DMS 273 (cell line): ENCODE measurements around the gene MACROD2.

ENCODE experiments used
- DNase-seq: peaks from one replicate; lab custom pipeline; 2025; ENCODE audit not compliant: unreplicated experiment; lab: John Stamatoyannopoulos, UW

The MACROD2 gene

GRCh38 chr20:15227102-15227501, 1231.8 kb downstream of the MACROD2 start:
- no peak for DNase-seq

GRCh38 chr20:15232243-15232642, 1236.9 kb downstream of the MACROD2 start:
- no peak for DNase-seq

DNA sequence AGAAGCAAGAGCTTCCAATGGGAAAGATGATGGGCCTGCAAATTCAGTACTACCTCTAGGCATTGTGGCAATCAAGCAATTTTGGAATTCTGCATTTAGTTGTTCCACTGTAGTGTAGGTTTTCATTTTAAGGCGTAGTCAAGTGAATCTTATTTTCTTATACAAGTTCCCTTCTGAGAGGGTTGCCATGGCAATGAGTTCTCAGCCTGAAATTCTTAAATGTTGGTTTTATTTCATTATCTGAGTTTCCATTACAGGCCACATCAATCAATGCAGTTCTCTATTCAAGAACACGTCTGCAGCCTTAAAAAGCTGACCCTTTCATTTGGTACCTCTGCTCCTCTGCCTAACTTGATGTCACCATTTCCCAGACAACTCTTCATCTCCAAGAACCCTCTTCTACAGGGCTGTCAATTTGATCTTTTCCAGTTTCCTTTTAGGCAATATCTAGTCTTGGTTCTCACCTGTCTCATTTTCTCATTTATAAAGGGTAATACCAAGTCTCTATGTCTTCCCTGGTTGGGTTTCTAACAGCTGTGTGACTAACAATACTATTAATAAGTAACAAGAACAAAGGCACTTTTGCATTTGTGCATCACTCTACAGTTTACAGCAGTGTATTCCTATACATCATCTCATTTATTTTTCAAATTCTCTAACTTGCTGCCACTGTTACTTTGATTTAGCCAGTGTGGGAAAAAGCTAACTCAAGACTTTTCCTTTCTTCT, 1240.3 kb downstream of the MACROD2 start:
- DNase-seq: no peak

DNA sequence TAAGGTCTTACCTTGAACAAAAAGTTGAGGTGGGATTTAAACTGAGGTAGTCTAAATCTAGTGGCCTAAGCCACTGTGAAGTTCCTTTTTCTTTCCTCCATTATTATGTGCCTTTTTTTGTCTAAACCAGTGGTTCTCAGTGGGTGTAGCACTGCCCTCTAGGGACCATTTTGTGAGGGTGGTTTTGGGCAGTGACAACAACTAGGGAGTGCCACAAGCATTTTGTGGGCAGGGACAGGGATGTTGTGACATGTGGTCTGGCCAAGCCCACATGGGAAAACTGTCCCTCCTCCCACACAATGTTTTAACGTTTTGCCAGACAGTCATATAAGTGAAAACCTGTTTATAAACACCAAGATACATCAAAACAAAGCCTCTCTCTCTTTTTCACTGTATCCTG, 1241.5 kb downstream of the MACROD2 start:
- DNase-seq: peak; percentile 79

- DNase-seq: no peak
Observed at GRCh38 chr20:15239542-15240206, 1244.4 kb downstream of the MACROD2 start.

GRCh38 chr20:15240801-15241200, 1245.5 kb downstream of the MACROD2 start:
- DNase-seq: no peak

DNA sequence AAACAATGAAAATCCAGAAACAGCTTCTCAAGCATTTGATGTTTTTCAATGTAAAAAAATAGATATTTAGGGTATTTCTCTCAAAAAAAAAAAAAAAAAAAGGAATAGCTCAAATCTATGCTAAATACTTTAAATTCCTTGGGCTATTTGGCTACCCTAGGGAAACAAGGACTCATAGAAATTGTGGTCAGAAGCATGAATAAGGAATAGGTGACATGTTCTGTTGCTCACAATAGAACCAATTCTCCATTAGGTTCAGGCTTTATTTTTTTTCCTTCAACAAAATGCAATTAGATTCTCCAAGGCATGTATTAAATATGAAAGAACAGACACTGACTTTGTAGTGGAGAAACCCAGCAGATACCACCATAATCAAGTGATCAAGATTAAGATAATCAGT, 1246.4 kb downstream of the MACROD2 start:
- no peak for DNase-seq

GRCh38 chr20:15242773-15243172, 1247.5 kb downstream of the MACROD2 start:
- peak; percentile 22 for DNase-seq

DNA sequence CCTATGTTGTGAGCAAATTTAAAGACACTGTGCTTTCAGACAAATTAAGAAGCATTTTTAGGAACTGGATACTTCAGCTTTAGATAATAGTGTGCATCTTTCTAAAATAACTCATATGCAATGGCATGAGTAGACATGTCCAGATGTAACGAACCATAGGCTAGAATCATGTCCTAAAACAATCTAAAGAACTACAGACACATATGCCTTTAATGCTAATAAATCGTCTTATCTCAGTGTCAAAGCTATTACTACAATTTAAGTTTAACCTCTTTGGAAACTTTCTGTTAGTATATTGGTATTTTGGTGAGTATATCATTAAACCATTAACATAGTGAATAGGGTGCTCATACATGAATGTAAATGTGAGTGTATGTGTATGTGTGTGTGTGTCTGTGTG, 1250.6 kb downstream of the MACROD2 start:
- no peak for DNase-seq

- DNase-seq: no peak
Observed at GRCh38 chr20:15248618-15249395, 1253.5 kb downstream of the MACROD2 start.

DNA sequence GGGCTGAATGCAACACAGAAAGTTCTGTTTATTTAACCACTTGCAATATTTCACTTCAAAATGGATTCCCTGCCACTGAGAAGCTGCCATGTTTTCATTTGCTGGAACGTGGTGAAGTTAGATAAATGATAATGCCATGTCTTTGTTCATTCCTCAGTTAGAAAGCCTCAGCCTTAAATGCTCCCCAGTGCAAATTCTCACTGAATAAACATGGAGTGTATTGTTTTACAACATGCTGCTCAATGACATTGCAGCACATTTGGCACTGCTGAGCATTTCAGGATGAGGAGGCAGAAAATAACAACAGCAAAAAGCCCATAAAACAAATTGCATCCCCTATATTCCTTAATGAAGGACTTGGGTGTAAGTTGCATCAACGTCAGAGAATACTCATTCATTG, 1255.9 kb downstream of the MACROD2 start:
- DNase-seq: no peak

DNA sequence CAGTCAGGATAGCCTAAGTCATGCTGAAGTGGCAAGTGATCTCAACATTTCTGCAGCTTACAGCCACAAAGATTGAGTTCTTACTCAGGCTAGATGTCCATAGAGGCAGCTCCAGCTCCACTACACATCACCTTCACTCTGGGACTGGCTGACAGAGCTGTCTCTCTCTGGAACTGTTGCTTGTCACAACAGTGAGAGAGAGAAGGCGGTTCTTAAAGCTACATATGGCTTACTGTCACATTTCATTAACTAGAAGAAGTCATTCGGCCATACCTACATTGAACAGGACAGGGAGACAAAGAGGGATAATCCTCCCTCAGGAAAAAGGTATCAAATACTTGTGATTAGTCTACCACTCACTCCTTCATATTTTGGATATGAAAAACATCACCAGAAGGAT, 1257.0 kb downstream of the MACROD2 start:
- DNase-seq: no peak

GRCh38 chr20:15253431-15253830, 1258.1 kb downstream of the MACROD2 start:
- no peak for DNase-seq

GRCh38 chr20:15256676-15257568, 1261.6 kb downstream of the MACROD2 start:
- DNase-seq: no peak

DNA sequence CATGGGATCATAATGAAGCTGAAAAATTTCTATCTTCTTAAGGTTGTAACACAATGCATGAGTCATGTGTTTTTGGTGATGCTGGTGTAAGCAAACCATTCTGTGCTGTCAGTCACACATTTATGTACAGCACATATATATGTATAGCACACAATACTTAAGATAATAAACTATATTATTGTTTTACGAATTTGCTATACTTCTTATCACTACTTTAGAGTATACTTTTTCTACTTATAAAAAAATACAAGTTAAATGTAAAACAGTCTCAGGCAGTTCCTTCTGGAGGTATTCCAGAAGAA, 1262.2 kb downstream of the MACROD2 start:
- DNase-seq: no peak

DNA sequence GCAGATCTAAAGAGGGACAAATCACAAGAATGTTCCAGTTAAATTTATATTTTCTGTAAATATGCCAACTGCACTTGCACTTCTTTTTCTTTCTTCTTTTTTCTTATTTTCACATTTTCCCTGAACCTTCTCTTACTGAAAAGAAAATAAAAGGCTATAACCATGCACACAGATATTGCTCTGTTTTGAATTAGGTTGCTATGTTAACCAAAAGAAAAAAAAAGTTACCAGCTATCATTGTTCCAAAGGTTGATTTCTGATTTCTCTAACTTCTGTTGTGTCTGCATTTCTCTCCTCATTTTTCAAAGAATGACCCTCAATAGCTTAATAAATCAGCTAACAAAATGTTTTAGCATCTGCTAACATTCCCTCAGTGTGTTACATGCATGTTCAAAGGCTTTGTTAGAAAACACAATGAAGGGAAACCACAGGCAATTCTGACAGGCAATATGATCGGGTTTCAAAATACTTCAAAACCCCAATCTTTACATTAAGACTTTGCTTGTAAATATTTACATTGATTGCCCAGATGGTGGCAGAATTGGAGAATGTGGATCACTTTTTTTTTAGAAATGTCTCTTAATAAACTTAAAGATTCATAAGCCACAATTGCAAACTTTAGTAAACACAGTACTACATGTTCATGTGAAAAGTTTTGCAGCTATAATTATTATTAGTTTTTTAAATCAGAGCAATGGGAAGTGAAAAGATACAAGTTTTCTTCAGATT, 1270.4 kb downstream of the MACROD2 start:
- DNase-seq: no peak

- DNase-seq: no peak
Observed at GRCh38 chr20:15267935-15268334, 1272.6 kb downstream of the MACROD2 start.

DNA sequence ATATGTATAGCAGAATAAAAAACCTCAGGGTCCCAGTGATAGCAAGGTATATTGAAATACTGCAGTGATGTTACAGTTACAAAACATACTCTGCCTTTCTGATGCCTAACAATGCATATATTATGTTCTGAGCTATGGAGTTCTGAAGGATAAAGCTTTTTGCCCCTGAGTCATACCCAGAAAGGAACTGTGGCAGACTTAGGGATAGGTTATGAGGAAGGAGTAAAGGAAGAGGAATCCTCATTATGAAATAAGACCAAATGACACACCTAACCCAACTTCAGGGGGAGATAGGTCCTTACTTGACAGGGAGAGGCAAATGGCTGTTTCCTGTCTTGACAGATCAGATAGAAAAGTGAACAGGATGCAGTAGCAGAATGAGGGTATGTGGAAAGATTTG, 1282.7 kb downstream of the MACROD2 start:
- DNase-seq: no peak

GRCh38 chr20:15287329-15287728, 1292.0 kb downstream of the MACROD2 start:
- no peak for DNase-seq

GRCh38 chr20:15288106-15288505, 1292.8 kb downstream of the MACROD2 start:
- DNase-seq: peak; percentile 3

DNA sequence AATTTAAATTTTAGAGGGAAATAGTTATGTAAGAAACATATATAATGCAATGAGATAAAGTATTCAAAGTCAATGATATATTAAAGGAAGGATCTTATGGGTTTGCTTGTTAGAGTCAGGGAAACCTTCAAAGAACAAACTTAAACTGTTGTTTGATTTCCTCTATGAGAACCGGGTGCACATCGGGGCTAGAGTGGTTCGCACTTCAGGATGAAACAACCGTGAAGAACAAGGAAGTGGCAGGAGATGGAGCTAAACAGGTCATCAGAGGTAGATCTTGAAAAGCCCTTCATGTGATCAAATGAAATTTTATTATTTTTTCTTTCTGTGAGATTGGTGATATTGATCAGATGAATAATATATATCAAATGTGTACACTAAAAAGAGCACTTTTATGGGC, 1294.0 kb downstream of the MACROD2 start:
- no peak for DNase-seq
